Middle frontal gyrus (tissue), 1 donor: ENCODE results near the gene RPS28.

Experiments used
- DNase-seq: peaks from one replicate; pipeline ENCODE4 v3.0.0-alpha.2; 2015; ENCODE audit warnings: low spot score; ENCODE audit errors: extremely low spot score

The RPS28 gene

GRCh38 chr19:8319807-8320520 lies 1.3 kb upstream of the RPS28 start:
- no peak for DNase-seq

GRCh38 chr19:8320564-8321066 lies 681 bp upstream of the RPS28 start:
- no peak for DNase-seq

- DNase-seq = no peak
Observed at GRCh38 chr19:8321986-8322637, 816 bp downstream of the RPS28 start.

- no peak for DNase-seq
Observed at GRCh38 chr19:8322638-8322997, 1.3 kb downstream of the RPS28 start.

DNA sequence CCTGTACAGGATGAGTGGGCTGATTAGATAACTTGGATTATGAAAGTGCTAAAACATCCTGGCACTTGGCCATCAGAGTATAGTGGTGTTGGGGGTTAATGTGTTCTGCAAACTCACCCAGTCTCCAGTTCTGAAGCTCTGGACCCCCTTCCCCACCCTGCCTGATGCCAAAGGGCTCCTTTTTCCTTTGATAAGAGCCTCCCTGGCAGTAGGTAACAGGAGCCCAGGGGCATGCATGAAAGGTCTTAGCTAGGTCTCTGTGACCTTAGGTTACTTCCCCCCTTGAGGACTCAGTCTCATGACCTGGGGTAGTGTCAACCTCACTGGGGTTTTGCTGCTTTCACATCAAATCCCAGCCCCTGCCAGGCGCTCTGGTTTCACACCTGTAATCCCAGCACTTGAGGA lies 2.5 kb downstream of the RPS28 start:
- DNase-seq = no peak

DNA sequence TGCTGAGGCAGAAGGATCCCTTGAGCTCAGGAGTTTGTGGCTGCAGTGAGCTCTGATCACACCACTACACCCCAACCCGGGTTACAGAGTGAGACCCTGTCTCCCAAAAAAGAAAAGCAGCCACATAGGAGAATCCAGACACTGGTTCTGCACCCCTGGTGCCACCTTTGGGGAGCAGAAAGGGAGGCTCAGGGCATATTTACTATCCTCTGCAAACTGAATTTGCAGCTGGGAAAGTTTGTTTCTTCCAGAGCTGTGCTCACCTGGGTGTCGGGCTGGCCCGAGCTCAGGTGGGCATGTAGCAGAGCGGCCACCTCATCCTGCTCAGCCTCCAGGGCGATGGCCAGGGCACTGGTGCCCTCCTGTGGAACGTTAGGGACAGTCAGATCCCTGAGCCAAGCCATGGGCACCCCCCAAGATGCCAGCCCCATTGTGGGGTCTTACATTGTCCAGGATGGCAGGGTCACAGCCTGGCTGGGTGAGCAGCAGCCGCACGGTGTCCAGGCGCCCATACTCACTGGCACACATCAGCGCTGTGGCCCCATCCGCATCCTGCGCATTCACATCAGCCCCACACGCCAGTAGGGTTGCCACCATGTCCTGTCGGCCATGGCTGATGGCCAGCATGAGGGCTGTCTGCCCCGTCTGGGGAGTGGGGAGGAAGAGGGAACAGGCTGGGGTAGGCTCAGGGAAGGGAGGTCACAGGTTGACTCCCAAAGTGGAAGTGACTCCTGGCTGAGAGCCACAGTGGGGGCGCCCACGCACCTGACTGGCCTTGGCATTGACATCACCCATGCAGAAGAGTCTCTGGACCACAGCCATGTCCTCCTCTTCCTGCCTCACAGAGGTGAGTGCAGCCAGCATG lies 3.1 kb downstream of the RPS28 start:
- DNase-seq = no peak

DNA sequence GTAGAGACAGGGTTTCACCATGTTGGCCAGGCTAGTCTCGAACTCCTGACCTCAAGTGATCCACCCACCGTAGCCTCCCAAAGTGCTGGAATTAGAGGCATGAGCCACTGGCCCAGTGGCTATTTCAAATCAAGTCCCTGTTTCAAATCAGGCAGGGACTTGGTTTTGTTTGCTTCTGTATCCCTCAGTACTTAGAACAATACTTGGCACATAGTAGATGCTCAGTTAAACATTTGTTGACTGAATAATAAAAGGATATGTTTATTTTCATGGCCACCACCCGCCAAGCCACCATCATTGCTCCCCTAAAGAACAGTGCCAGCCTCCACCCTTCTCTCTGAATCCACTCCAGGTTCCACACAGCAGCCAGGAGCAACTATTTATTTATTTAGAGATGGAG lies 4.2 kb downstream of the RPS28 start:
- no peak for DNase-seq

DNA sequence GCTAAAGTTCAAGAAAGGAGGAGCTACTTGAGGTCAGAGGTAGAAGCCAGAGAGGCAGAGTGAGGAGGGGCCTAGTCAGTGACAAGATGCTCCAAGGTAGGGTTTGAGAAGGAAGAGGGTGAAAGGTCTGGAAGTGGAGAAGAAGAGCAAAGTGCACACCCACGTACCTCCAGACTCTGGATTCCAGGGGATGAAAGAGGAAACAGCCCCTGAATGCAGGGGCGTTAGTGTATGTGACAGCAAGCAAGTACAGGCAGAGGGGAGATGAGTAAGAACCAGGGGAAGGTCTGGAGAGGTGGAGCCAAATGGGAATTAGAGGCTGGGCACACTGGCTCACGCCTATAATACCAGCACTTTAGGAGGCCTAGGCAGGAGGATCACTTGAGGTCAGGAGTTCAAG lies 8.7 kb downstream of the RPS28 start:
- DNase-seq = no peak

DNA sequence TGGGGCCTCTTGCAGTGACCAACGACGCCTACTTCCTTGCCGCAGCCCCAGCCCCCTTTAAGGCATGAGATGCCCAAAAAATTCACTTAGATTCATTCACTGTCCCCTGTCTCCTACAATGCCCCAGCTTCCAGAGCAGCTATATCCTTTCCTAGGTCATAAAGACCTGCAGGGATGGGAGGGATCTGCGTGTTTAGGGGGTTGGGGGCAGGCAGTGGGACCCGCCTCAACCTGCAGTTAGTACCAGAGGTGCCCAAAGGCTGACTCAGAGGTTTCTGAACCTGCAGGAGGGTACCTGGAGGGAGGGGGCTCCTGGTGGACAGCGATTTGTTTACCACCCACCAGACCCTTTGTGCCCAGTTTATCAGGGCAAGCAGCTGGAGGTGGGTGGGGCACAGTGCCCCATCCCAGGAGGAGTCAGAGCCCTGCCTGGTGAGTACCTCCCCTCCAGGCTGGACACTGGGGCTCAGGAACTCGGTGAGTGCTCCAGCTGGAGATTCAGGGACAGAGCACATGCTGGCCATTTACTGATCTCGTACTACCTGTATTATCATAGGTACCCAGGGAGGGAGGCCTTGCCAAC lies 10.1 kb downstream of the RPS28 start:
- DNase-seq = no peak

DNA sequence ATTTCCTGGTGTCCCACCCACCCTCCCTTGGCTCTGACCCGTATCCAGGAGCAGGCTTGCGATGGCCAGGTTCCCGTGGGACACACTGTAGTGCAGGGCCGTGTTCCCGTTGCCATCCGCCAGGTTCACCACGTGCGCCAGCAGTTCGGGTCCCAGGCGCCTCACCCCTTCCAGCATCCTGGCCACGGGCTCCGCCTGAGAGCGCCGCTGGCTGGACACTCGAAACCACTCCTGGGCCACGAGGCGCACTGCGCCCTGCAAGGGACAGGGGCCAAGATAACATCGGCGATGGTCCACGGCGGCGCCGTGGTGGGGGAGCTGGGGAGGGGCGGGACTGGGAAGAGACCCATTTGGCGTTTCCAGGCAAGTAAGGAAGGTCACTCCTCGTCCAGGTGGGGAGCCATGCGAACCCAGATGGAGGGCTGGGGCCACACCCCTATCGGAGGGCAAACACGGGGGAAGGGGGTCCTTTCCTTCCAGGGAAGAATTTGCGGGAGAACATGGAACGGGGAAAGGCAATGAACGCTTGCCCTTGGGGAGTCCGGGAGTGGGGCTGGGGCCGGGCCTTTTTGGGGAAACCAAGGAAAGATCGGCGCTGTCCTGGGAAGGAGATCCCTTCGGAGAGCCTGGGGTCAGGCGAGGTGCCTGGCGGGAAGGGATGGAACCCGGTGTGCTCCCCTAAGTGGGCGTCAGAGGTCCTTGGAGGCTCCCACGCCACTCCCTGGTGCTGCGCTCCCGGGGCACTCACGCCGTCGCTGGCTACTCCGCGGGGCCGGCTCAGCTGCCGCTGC lies 11.9 kb downstream of the RPS28 start:
- DNase-seq = no peak

- DNase-seq = no peak
Observed at GRCh38 chr19:8333767-8334457, 12.6 kb downstream of the RPS28 start.

DNA sequence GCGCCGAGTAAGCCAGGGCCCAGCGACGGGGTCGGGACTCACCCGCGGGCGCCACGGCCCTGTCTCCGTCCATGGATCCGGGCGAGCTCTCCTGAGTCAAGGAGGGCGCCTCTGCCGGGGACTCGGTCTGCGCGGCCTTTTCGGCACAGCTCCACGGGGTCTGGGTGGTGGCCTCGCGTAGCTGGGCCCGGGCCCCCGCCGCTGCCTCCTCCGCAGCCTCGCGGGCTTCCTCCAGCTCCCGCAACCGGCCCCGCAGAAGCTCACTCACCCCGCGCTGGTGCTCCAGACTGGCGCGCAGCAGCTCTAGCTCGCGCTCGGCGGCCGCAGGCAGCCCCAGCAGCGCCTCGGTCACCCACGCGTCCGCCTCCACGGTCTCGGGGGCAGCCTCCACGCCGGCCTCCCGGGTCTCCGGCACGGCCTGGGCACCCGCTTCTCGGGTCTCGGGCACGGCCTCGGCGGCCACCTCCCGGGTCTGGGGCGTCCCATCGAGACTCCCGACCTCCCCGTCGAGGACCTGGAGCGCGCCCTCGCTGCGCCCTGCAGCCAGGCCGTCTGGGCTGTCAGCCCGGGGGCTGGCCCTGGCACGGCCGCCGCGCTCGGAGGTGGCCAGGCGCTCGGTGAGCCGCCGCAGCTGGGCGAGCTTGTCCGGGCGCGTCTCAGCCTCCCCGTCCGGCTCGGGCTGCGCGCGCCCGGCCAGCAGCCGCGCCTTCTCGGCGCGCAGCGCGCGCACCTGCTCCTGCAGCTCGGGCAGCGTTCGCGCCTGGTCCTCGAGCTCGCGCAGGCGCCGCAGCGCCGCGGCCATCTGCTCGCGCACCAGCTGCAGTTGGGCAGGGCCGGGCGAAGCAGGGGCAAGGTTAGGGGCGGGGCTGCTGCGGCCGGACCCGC lies 13.4 kb downstream of the RPS28 start:
- no peak for DNase-seq

DNA sequence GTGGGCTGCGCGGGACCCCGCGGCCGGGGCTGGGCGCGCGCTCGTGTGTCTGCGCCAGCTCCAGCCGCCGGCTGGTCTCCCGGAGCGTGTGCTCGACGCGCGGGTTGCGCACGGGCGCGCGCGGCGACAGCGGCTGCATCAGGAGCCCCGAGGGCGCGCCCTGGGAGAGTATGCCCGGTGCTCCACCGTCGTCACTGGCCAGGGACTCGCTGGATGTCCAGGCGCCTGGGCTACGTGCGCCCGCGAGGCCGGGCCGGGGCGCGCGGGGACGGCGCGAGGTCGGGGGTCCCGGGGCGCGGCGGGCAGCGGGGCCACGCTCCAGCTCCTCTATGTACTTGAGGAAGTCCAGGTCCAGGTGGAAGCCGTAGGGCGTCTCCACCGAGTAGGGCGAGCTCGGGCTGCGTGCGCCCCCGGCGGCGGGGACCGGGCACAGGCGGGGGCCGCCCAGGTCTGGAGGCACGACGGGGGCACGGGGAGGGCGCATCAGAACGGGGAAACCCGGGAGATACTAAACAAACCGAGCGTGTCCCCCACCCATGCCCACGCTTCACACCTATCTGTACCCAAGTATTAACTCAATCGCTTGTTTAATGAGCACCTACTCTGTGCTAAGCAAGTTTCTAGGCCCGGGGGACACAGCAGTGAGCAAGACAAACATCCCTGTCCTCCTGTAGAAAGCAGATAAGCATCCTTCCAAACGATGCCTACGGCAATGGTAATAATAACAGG lies 14.2 kb downstream of the RPS28 start:
- DNase-seq = no peak

GRCh38 chr19:8336072-8336569 lies 14.8 kb downstream of the RPS28 start:
- DNase-seq = no peak

DNA sequence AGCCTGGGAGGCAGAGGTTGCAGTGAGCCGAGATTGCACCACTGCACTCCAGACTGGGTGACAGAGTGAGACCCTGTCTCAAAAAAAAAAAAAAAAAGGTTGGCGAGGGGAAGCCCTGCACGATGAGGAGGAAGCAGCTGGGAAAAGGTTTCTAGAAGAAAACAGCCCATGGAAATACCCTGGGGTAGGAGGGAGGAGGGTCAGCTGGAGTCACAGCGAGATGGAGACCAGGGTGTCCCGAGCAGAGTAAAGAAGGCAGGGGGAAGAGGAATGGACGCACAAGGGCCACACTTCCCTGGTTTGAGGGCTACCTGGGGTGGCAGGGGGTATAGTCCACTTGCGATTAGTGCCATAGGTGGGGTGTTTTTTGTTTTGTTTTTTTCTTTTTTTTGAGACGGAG lies 15.4 kb downstream of the RPS28 start:
- DNase-seq = no peak

- no peak for DNase-seq
Observed at GRCh38 chr19:8337728-8338127, 16.4 kb downstream of the RPS28 start.

- DNase-seq = no peak
Observed at GRCh38 chr19:8338835-8339234, 17.5 kb downstream of the RPS28 start.

- DNase-seq = no peak
Observed at GRCh38 chr19:8340341-8341096, 19.2 kb downstream of the RPS28 start.
